Activated CD4-positive, alpha-beta T cell treated with anti-CD3 and anti-CD28 coated beads for 1 hour (primary cell): ENCODE results near the gene SMC6.

Experiments used
- DNase-seq: peaks from one replicate; pipeline ENCODE4 v3.0.0-alpha.2; 2020

SMC6 gene

GRCh38 chr2:17615147-17615546 lies 138.5 kb downstream of the SMC6 start:
- DNase-seq: no peak

DNA sequence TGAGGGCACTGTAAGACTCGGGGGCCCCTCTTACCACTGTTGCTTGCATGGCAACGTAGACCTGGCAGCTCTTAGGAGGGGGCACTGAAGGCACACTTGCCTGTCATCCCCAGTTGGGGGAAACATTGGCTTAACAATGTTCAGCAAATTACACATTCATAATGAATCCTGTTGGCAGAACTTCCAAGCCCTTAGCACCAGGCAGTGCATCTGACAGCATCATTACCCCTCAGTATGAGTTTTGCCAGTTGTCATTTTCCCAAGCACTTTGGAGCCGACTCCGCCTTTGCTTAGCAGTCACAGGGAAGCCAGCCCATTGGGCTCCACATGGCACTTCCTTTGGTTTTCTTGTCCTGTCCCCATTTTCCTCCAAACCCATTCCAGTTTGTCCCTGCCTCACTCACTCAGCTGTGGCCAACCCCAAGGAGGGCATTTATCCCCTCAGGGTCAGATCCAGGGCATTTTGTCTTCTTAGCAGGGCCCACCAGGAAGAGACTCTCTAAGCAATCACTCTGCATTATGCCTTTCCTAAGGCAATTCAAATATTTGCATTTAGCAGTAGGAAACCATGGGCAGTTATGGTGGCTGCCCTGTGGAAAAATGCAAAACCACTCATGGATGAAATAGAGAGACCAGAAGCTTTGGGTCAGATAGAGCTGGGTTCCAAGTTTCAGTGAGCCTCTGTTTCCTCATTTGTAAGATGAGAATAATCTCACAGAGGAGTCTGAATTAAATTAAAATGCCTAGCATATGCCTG lies 139.3 kb downstream of the SMC6 start:
- DNase-seq: no peak
